GM10266 (cell line): ENCODE results near the gene TRIO.

Source experiments
- DNase-seq: peaks from one replicate; pipeline ENCODE4 v3.0.0; 2012; ENCODE audit errors: extremely low spot score
- TF ChIP-seq, protein P1 (sequence below): IDR thresholded peaks from 2 replicates; pipeline ENCODE4 v1.5.1; 2012; ENCODE audit warnings: mild to moderate bottlenecking, low read depth; ENCODE audit not compliant: control insufficient read depth, insufficient read depth; ENCODE audit errors: missing control alignments

Gene TRIO

DNA sequence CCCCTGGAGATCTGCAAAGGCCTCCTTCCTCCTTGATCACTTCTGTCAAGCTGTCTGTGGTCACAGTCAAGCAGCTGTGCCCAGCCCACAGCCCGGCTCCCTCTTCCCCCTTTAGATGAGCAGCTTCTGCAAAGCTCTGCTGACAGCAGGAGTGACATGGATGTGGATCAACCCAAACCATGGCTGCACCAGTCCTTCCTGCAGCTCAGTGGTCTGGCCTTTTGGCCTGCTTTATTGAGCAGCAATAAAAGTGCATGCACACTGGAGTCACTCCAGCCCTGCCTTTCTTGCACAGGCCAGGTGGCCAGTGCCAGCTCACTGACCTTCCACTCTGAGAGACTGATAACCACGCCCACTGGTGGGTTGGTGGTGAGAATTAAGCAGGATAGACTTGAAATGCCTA is 347.2 kb downstream of the TRIO start:
- TF ChIP-seq, protein P1, sequence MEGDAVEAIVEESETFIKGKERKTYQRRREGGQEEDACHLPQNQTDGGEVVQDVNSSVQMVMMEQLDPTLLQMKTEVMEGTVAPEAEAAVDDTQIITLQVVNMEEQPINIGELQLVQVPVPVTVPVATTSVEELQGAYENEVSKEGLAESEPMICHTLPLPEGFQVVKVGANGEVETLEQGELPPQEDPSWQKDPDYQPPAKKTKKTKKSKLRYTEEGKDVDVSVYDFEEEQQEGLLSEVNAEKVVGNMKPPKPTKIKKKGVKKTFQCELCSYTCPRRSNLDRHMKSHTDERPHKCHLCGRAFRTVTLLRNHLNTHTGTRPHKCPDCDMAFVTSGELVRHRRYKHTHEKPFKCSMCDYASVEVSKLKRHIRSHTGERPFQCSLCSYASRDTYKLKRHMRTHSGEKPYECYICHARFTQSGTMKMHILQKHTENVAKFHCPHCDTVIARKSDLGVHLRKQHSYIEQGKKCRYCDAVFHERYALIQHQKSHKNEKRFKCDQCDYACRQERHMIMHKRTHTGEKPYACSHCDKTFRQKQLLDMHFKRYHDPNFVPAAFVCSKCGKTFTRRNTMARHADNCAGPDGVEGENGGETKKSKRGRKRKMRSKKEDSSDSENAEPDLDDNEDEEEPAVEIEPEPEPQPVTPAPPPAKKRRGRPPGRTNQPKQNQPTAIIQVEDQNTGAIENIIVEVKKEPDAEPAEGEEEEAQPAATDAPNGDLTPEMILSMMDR: no peak

DNA sequence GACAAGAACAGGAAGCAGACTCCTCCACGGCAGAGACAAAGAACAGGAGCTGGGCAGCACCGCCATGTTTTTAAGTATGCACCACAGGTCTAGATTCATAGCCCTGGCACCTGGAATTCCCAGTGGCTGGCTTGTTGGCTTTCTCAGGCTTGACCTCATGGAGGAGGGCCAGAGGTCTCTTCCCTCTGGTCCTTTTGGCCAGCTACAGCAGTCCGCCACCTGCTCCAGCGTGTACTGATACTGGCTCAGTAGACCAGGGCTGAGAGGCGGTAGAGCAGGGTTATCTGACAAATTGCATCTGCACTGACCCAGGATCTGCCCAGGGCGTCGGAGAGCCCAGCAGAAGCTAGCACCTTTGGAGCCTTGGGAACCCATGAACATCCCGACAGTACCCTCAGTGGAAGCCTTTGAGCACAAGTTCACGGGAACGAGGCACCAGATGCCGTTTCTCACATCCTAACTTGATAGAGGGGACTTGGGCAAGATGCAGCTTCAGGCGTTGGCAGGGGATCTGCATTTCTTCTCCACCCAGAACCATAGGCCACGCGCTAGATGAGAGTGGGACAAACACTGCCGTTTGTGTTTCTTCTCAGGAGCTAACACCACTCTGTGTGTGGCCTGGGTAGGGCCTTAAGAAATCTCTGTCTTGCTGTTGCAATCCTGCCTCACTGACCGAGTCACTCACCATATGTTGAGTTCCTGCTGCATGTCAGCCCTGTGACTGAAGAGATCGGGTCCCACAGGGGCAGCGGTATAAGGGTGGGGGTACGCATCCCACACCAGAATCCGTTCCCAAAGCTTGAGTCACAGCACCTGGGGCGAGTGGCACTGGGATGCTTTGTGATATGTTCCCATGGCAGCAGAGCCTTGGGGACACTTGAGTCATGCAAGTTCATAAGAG is 348.1 kb downstream of the TRIO start:
- TF ChIP-seq, protein P1: no peak
- DNase-seq: no peak

More for the DNA sequence above, 347.2 kb downstream of the TRIO start:
- no peak for DNase-seq

DNA sequence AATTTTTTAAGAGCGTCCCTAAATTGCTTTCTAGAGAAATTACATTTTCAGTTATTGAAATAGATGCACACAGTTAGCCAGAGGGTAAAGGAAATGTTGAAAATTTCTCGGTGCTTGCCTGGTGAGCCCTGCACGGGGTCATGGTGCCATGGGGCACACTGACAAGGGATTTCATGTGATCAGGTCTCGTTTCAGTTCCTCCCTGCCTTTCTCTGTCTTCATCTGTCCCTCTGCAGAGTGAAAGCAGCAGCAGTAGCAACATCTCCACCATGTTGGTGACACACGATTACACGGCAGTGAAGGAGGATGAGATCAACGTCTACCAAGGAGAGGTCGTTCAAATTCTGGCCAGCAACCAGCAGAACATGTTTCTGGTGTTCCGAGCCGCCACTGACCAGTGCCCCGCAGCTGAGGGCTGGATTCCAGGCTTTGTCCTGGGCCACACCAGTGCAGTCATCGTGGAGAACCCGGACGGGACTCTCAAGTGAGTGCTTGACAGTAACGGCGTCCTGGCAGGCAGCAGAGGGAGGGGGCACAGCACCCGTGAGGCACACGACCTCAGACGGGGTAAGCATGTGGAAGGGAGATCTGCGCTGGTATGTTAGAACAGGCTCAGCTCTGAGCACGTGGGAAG is 349.3 kb downstream of the TRIO start:
- TF ChIP-seq, protein P1: no peak

GRCh38 chr5:14495301-14495700 is 352.2 kb downstream of the TRIO start:
- TF ChIP-seq, protein P1: no peak
- no peak for DNase-seq

More for the DNA sequence above, 349.3 kb downstream of the TRIO start:
- DNase-seq: no peak

DNA sequence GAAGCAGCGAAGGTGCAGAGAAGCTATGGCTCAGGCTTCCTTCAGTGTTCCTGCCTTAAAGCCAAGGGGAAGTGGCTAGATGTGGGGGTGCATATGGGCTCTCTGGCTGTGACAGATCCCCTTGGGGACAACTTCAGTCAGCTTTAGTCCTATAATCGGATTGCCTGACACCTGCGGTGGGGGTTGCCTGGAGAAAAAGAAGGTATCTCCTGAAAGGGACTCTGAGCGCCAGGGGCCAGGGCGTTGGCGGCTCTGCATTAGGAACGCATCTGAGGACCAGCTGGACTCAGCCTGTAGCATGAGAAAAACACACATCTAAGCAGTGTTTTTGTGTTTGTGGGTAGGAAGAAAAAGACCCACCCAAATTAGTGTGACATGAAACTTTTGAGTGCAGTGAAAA is 354.2 kb downstream of the TRIO start:
- TF ChIP-seq, protein P1: no peak

DNA sequence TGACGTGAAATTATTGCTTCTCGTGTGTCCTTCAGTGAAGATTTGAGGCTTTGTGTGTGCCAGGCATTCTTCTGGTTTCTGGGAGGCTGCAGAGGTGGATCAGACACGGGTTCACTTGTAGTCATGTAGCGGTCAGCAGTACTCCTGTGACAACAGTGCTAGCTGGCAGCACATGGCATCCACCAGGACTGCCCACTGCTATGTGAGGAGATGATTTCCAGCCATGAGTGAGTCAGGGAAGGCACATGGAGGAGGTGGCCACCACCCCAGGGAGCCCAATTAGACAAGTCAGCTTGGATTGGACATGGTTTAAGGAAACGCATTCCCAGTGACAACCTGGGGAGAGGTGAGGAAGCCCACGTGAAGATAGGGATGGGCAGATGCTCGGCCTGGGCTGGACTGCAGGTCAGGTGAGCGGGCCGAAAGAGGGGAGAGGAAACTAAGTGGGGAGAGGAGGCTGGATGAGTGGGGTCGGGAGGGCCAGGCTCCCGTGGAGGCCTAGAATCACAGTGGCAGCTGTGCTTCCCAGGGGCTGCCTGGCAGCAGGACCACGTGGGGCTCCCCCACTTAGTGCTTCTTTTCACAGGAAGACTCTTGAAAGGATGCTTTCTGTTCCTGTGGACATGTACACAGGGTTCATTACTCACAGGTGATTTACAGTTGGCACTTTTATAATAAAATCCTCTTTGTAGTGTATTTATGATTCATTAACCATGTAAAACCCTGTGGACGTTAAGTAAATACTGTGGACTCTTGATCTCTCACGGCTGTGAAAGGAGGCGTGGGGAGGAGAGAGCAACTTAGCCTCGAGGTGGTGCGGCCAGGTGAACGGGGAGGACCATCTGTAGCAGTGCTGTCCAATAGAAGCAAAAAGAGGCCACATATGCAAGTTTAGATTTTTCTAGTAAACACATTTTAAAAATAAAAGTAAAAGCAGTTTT is 358.5 kb downstream of the TRIO start:
- no peak for DNase-seq
- TF ChIP-seq, protein P1: no peak

More for the DNA sequence above, 354.2 kb downstream of the TRIO start:
- DNase-seq: no peak
